OCI-LY1 (cell line): Measurements from ENCODE around the gene STK32B.
"Not testable (repeated sequence)": the region's sequence is repeated elsewhere in the genome, so short reads cannot be mapped to it uniquely, and the experiment has no call there.

ENCODE experiments used
- H2AFZ ChIP-seq: fragments of 200-600 bp; sonication (generic), shearing (Covaris generic); 2 replicates; pipeline ENCODE4 v1.6.0; 2014; ENCODE audit warnings: antibody characterized with exemption, mild to moderate bottlenecking, low read length
- H3F3A ChIP-seq: fragments of 200-600 bp; sonication (generic), shearing (Covaris generic); 2 replicates; pipeline ENCODE4 v1.6.0; 2014; ENCODE audit warnings: mild to moderate bottlenecking, antibody characterized with exemption, low read length, moderate library complexity; ENCODE audit not compliant: insufficient read depth
- H3K27ac ChIP-seq: fragments of 200-600 bp; sonication (generic); 2 replicates; pipeline ENCODE4 v1.5.1; 2014; ENCODE audit warnings: low read length, mixed run types, mild to moderate bottlenecking, low read depth; ENCODE audit not compliant: poor library complexity, severe bottlenecking
- H3K27me3 ChIP-seq: fragments of 200-600 bp; sonication (generic); 2 replicates; pipeline ENCODE4 v1.6.0; 2014; ENCODE audit warnings: antibody characterized with exemption, mild to moderate bottlenecking, low read length, moderate library complexity; ENCODE audit not compliant: insufficient read depth
- H3K36me3 ChIP-seq: fragments of 200-600 bp; sonication (generic); 2 replicates; pipeline ENCODE4 v1.6.1; 2014; ENCODE audit warnings: mild to moderate bottlenecking, antibody characterized with exemption, low read length, moderate library complexity, mixed read lengths; ENCODE audit not compliant: insufficient read depth
- H3K4me1 ChIP-seq: fragments of 200-600 bp; sonication (generic); 2 replicates; pipeline ENCODE4 v1.5.1; 2014; ENCODE audit warnings: mild to moderate bottlenecking, low read length, moderate library complexity; ENCODE audit not compliant: insufficient read depth, severe bottlenecking
- H3K4me2 ChIP-seq: fragments of 200-600 bp; sonication (generic), shearing (Covaris generic); 2 replicates; pipeline ENCODE4 v1.6.1; 2014; ENCODE audit warnings: low read length
- H3K4me3 ChIP-seq: fragments of 200-600 bp; sonication (generic); 2 replicates; pipeline ENCODE4 v1.5.1; 2014; ENCODE audit warnings: low read length, low read depth, mild to moderate bottlenecking, mixed read lengths; ENCODE audit not compliant: poor library complexity, severe bottlenecking
- H3K79me2 ChIP-seq: fragments of 200-600 bp; shearing (Covaris generic); 2 replicates; pipeline ENCODE4 v1.6.1; 2016; ENCODE audit warnings: mixed run types, low read length, mixed read lengths; ENCODE audit not compliant: insufficient read depth
- H3K9ac ChIP-seq: fragments of 200-600 bp; sonication (generic), shearing (Covaris generic); 2 replicates; pipeline ENCODE4 v1.6.1; 2014; ENCODE audit warnings: mild to moderate bottlenecking, low read length, mixed read lengths
- H3K9me2 ChIP-seq: fragments of 200-600 bp; sonication (generic), shearing (Covaris generic); 2 replicates; pipeline ENCODE4 v1.6.1; 2014; ENCODE audit warnings: low read depth, mild to moderate bottlenecking, low read length, mixed read lengths
- H3K9me3 ChIP-seq: fragments of 200-600 bp; shearing (Covaris generic); 2 replicates; pipeline ENCODE4 v1.6.1; 2014; ENCODE audit warnings: low read length, mixed read lengths
- H4K20me1 ChIP-seq: fragments of 200-600 bp; sonication (generic), shearing (Covaris generic); 2 replicates; pipeline ENCODE4 v1.6.0; 2016; ENCODE audit warnings: mild to moderate bottlenecking, low read length; ENCODE audit not compliant: insufficient read depth
- EZH2 ChIP-seq: fragments of 200-600 bp; sonication (generic), shearing (Covaris generic); IDR thresholded peaks from 2 replicates; pipeline ENCODE4 v1.8.0; 2017; ENCODE audit warnings: borderline replicate concordance, mixed run types, mild to moderate bottlenecking, antibody characterized with exemption, low read length, moderate library complexity, mixed read lengths
- TF ChIP-seq, protein P1 (sequence below): fragments of 200-600 bp; sonication (generic), shearing (Covaris generic); IDR thresholded peaks from 2 replicates; pipeline ENCODE4 v1.5.1; 2017; ENCODE audit warnings: mild to moderate bottlenecking, antibody characterized with exemption, low read length, moderate library complexity, mixed read lengths

STK32B gene

DNA sequence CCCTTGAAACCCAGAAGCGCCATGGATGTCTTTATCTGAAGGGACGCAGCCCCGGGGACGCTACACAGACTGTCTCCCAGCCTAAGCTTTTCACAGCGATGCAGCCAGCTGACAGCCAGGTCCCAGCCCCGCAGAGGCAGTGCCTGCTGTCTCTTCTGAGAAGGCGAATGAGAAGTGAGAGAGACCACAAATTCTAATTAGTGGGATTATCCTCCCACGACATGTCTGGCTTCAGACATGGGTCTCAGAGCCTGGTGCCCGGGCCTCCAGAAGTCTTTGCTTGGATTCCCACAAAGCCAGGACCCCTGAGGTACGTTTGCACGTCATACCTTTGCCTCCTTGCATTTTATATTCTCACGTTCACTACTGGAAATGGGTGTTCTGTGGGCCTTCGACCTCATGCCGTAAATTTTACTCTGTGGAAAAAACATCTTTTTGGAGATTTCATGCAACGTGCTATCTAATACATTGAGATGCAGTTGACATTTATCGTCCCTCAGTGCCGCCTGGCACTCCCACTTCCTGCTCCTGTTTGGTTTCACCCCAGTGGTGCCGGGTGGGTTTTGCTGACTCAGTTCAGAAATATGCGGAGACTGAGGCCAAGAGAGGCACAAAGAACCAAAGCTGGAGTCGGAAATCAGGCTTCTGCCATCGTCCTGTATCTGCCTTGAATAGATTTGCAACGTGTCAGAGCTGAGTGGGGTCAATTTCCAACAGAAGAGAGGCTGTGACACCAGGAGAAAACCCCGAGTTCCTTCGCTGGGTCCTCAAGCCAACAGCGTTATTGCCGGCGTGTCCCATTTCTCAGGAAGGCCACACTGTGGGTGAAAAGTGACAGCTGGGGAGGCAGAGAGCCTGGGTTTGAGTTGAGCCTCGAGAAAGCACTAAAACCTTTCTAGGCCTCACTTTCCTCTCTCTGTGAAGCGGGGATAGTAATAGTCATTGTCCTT is 114.4 kb downstream of the STK32B start:
- H3K9me2 ChIP-seq: no peaks in the 10 kb centered on the region
- no peaks in the 10 kb centered on the region for H4K20me1 ChIP-seq
- H3F3A ChIP-seq: no peaks in the 10 kb centered on the region
- no peaks in the 10 kb centered on the region for H3K36me3 ChIP-seq
- H3K9me3 ChIP-seq: no peaks in the 10 kb centered on the region
- no peak overlapping the region for H3K27ac ChIP-seq
- H3K4me3 ChIP-seq: no peak overlapping the region
- TF ChIP-seq, protein P1, sequence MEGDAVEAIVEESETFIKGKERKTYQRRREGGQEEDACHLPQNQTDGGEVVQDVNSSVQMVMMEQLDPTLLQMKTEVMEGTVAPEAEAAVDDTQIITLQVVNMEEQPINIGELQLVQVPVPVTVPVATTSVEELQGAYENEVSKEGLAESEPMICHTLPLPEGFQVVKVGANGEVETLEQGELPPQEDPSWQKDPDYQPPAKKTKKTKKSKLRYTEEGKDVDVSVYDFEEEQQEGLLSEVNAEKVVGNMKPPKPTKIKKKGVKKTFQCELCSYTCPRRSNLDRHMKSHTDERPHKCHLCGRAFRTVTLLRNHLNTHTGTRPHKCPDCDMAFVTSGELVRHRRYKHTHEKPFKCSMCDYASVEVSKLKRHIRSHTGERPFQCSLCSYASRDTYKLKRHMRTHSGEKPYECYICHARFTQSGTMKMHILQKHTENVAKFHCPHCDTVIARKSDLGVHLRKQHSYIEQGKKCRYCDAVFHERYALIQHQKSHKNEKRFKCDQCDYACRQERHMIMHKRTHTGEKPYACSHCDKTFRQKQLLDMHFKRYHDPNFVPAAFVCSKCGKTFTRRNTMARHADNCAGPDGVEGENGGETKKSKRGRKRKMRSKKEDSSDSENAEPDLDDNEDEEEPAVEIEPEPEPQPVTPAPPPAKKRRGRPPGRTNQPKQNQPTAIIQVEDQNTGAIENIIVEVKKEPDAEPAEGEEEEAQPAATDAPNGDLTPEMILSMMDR: no peak
- TF ChIP-seq EZH2: no peak
- H3K79me2 ChIP-seq: no peaks in the 10 kb centered on the region
- no peaks in the 10 kb centered on the region for H3K27me3 ChIP-seq
- H3K4me1 ChIP-seq: no peaks in the 10 kb centered on the region
- no peak overlapping the region for H3K4me2 ChIP-seq
- no peak overlapping the region for H2AFZ ChIP-seq
- H3K9ac ChIP-seq: no peak overlapping the region

DNA sequence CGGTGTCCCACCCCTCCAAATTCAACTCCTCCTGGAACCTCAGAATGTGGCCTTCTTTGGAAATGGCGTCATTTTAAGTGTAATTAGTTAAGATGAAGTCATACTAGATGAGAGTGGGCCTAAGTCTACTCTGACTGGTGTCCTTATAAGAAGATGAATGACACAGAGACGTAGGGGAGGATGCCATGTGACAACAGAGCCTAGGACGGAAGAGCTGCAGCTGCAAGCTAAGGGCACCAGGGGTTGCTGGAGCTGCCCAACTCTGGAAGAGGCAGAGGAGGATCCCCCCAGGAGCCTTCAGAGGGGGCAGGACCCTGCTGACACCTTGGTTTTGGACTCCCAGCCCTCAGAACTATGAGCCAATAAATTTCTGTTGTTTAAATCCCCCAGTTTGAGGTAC is 115.1 kb downstream of the STK32B start:
- H3K4me1 ChIP-seq: no peaks in the 10 kb centered on the region
- H4K20me1 ChIP-seq: no peaks in the 10 kb centered on the region
- no peak overlapping the region for H3K9ac ChIP-seq
- H3K79me2 ChIP-seq: no peaks in the 10 kb centered on the region
- H3K4me2 ChIP-seq: no peak overlapping the region
- H2AFZ ChIP-seq: no peak overlapping the region
- no peak overlapping the region for H3K27ac ChIP-seq
- H3K9me3 ChIP-seq: no peaks in the 10 kb centered on the region
- no peaks in the 10 kb centered on the region for H3K36me3 ChIP-seq
- no peak overlapping the region for H3K4me3 ChIP-seq
- no peaks in the 10 kb centered on the region for H3F3A ChIP-seq
- H3K27me3 ChIP-seq: no peaks in the 10 kb centered on the region
- H3K9me2 ChIP-seq: no peaks in the 10 kb centered on the region
- TF ChIP-seq, protein P1: no peak
- TF ChIP-seq EZH2: no peak

DNA sequence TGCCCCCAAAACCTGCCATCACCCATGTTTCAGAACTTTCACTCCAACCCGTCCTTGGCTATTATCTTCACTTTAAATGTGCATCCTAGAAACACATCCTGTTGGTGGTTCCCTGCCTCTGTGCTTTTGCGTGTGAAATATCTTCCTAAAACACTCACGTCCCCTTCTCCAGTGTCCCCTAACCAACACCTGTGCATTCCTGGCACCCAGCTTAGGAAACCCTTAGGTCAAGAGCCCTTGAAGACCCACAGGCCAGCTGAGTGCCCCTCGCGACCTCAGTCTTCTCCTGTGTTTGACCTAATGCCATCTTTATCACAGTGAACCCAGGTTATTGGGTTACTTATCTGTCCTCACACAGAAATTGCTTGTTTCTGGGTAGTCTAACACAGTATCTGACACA is 117.6 kb downstream of the STK32B start:
- Histone ChIP-seq H3K4me3 (no peak overlapping the region), H3K9ac (no peak overlapping the region), H4K20me1 (no peaks in the 10 kb centered on the region), H3K9me3 (no peaks in the 10 kb centered on the region), H3K27ac (no peak overlapping the region), H3K4me1 (no peaks in the 10 kb centered on the region), H3K4me2 (no peak overlapping the region), H3K9me2 (no peaks in the 10 kb centered on the region), H3K36me3 (no peaks in the 10 kb centered on the region), H3F3A (no peaks in the 10 kb centered on the region), H2AFZ (no peak overlapping the region), H3K27me3 (no peaks in the 10 kb centered on the region), H3K79me2 (no peaks in the 10 kb centered on the region)
- TF ChIP-seq EZH2: no peak
- TF ChIP-seq, protein P1: no peak

DNA sequence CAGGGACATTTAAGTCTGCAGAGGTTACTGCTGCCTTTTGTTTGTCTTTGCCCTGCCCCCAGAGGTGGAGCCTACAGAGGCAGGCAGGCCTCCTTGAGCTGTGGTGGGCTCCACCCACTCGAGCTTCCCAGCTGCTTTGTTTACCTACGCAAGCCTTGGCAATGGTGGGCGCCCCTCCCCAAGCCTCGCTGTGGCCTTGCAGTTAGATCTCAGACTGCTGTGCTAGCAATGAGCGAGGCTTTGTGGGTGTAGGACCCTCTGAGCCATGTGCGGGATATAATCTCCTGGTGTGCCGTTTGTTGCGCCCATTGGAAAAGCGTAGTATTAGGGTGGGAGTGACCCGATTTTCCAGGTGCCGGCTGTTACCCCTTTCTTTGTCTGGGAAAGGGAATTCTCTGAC is 124.6 kb downstream of the STK32B start:
- not testable (repeated sequence) for H3K4me1 ChIP-seq, H3K9ac ChIP-seq, H3F3A ChIP-seq, H3K9me3 ChIP-seq, H3K27ac ChIP-seq, H3K4me3 ChIP-seq, H4K20me1 ChIP-seq, H3K27me3 ChIP-seq, H3K79me2 ChIP-seq, H3K4me2 ChIP-seq, H3K9me2 ChIP-seq, H2AFZ ChIP-seq, H3K36me3 ChIP-seq
